Measurements from ENCODE around the gene CNTN5.

The CNTN5 gene

DNA sequence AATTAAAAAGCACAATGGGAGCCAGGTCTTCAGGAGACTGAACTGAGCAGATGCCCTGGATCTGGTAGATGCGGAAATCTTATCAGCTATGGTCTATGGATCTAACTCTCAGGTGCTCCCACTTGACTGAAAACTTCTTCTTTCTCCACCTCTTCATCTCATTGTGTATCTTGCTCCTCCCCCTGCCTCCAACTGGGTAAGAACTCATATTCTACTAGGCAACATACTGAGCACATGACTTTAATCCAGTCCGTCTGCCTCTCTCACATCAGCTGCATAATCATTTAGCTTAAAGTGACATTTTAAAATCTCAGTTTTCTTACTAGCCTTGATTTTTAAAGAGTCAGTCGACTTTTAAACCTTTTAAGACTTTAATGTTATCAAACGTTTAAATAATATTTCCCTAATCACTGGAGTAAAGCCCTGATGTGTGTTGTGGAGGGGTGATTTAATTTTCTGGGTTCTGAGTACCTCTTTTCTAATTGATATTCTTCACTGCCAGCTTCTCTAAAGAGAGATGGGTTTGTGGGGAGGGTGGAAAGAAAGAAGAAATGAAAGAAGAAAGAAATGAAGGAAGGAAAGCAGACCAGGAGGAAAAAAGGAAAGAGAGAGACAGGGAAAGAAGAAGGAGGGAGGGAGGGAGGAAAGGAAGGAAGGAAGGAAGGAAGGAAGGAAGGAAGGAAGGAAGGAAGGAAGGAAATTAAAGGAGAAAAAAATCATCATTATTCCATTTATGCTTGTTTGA is 1073.5 kb downstream of the CNTN5 start:
- DNase-seq (ENCODE audit: low spot score) = no peak

GRCh38 chr11:100095809-100096208 is 1075.1 kb downstream of the CNTN5 start:
- DNase-seq (ENCODE audit: low spot score) = no peak

- no peak for DNase-seq (ENCODE audit: low spot score)
These were observed 1077.8 kb downstream of the CNTN5 start for GRCh38 chr11:100098560-100098959.

DNA sequence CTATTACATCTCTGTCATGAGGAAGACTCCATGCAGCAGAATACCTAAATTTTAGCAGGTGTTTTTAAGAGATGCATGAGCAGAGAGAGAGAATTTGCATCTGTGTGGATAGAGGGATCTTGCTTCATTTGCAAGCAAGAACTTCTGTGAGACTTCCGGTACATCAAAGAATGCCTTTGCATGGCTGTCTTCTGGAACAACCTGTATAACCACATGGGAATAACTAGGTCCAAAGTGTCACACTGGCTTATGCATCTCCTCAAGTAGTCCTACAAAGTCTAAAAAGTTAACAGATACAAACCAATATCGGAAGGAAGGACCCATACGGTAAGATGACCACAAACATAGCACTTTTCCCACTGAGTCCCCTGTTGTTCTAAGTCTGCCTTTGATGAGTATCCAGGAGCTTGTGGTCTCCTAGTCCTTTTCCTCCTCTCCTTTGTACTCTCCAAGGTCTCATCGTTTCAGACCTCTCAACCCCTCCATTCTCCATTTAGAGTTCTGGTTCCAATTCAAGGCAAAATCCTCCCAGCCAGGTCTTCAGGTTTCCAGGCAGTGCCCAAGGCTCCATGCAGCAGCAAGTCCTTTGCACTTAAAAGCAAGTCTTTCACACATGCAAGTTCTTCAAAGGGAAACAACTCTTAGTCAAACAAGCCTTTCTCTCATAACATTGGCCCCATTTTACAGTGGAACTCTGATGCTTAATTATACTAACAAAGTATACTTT is 1084.7 kb downstream of the CNTN5 start:
- DNase-seq (ENCODE audit: low spot score) = no peak

- DNase-seq (ENCODE audit: low spot score) = no peak
These were observed 1085.2 kb downstream of the CNTN5 start for GRCh38 chr11:100105982-100106358.

GRCh38 chr11:100119176-100119575 is 1098.4 kb downstream of the CNTN5 start:
- DNase-seq (ENCODE audit: low spot score) = no peak

- DNase-seq (ENCODE audit: low spot score) = no peak
These were observed 1112.4 kb downstream of the CNTN5 start for GRCh38 chr11:100133114-100133513.

GRCh38 chr11:100141201-100141600 is 1120.5 kb downstream of the CNTN5 start:
- no peak for DNase-seq (ENCODE audit: low spot score)

DNA sequence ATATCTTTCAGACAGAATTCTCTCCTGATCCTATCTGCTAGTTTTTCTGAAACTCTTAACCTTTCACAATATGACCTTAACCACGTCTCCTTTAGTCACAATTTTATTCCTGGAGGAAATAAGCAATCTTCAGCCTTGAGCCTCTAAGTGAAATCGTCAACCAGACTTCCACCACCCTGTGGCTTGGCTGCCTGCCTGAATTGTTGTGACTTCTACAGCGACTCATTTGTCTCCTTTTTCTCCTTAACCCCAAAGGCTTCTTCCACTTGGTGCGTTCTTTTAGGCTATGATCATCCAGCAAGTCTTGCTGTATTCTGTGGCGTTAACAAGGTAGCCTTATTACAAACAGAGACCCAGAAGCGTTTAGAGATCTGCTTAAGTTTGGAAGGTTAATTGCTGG is 1131.2 kb downstream of the CNTN5 start:
- no peak for DNase-seq (ENCODE audit: low spot score)

DNA sequence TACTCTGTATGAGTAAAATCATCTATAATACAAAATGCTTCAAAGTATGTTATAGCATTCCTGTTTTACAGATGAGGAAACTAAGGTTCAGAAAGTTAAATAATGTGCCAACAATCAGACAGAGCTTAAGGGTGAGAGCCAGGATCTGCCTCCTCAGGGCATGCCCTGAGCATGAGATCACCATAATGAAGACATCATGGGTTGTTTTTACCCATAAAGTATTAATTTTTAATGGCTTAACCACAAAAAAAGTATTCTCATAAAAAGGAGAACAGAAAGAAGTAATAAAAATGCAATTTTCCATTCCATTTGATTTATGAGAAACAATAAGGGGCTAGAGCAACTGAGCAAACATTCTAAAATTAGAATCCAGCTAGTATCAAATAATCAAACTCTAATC is 1132.0 kb downstream of the CNTN5 start:
- no peak for DNase-seq (ENCODE audit: low spot score)

GRCh38 chr11:100163471-100163870 is 1142.7 kb downstream of the CNTN5 start:
- no peak for DNase-seq (ENCODE audit: low spot score)

- no peak for DNase-seq (ENCODE audit: low spot score)
These were observed 1154.1 kb downstream of the CNTN5 start for GRCh38 chr11:100174881-100175280.

- no peak for DNase-seq (ENCODE audit: low spot score)
These were observed 1155.7 kb downstream of the CNTN5 start for GRCh38 chr11:100176456-100176855.

DNA sequence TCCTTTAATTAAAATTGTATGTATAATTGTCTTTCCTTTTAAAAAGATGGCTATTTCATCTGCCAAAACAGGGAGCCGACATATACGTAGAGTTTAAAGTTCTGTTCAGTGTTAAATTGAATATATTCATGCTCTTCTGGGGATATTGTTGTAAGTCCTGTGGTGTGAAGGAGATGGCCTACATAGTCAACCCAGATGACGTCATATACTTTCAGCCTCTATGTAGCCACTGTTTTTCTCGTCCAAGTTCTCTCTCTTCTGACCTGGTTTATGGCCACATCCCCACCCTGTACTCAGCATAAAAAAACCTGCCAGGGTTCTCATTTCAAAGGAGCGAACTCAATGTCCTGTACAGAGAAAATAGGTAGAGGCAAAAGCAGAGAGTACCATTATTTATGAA is 1156.9 kb downstream of the CNTN5 start:
- DNase-seq (ENCODE audit: low spot score) = no peak

DNA sequence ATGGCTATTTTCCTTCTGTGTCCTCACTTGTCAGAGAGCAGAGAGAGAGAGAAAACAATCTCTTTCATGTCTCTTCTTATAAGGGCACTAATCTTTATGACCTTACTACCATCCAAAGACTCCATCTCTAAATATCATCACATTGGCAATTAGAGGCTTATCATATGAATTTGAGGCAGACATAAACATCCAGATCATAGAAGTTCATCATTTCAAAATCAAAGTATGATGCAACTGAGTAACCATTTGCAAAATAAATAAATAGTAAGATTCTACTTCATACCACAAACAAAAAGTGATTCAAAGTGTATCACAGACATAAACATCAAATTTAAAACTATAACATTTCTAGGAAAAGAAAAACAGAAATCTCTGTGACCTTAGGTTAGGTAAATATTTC is 1161.6 kb downstream of the CNTN5 start:
- no peak for DNase-seq (ENCODE audit: low spot score)

GRCh38 chr11:100182927-100183326 is 1162.2 kb downstream of the CNTN5 start:
- no peak for DNase-seq (ENCODE audit: low spot score)

DNA sequence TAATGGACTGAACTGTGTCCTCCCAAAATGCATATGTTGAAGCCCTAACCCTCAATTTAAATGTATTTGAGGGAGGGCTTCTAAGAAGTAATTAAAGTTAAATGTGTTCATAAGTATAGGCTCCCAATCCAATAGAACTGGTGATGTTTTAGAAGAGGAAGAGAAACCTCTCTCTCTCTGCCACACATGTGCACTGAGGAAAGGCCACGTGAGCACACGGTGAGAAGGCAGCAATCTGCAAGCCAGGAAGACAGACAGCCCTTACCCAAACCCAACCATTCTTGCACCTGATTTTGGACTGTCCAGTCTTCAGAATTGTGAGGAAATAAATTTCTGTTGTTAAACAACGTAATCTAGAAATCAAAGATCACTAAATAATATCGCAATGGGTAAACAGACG is 1164.8 kb downstream of the CNTN5 start:
- DNase-seq (ENCODE audit: low spot score) = no peak

DNA sequence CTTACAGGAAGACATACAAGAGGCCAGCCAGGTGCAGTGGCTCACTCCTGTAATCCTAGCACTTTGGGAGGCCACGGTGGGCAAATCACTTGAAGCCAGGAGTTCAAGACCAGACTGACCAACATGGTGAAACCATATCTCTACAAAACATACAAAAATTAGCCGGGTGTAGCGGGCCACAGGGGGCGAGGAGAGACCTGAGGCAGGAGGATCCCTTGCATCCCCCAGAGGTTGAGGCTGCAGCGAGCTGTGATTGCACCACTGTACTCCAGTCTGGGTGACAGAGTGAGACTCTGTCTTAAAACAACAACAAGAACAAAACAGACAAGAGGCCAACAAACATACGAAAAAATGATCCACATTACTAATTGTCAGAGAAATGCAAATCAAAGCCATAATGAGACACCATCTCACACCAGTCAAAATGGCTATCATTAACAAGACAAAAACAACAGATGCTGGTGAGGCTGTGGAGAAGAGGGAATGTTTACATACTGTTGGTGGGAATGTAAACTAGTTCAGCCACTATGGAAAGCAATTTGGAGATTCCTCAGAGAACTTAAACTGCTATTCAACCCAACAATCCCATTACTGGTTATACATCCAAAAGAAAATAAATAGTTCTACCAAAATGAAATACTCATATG is 1167.5 kb downstream of the CNTN5 start:
- DNase-seq (ENCODE audit: low spot score) = no peak

DNA sequence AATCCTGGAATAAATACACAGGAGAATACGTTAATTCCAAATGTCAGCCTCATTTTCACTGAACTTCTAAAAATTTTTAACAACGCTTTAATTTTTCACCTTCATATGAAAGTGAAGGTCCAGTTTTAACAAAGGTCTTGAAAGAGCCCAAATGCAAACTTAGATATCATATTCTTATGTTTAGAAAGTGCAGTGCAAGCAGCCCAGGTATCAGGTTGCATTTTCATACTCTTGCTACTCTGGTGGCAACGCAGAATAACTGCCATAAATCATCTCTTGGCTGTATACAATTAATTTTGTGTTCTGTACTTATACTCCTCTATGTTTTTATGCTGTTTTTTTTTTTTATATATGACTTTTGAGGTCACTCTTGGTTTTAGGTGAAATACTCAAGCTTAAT is 1169.6 kb downstream of the CNTN5 start:
- DNase-seq (ENCODE audit: low spot score) = no peak

GRCh38 chr11:100192181-100192580 is 1171.4 kb downstream of the CNTN5 start:
- DNase-seq (ENCODE audit: low spot score) = no peak

GRCh38 chr11:100203789-100204188 is 1183.0 kb downstream of the CNTN5 start:
- no peak for DNase-seq (ENCODE audit: low spot score)

DNA sequence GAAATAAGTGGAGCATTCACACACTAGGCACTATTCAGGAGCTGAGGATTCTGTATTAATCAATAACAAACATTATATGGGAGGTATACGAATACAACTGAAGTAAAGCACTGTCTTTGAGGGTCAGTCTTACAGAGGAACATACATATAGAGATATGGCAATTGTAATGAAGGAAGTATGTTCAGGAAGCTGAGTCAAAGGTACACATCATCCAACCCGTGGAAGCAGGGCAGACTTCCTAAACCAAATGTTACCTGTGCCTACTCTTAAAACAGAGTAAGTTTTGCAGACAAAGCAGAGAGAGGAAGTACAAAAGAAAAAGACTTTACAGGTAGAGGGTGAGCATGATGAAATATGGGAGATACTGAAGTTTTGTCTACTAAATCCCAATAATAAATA is 1185.2 kb downstream of the CNTN5 start:
- DNase-seq (ENCODE audit: low spot score) = no peak

DNA sequence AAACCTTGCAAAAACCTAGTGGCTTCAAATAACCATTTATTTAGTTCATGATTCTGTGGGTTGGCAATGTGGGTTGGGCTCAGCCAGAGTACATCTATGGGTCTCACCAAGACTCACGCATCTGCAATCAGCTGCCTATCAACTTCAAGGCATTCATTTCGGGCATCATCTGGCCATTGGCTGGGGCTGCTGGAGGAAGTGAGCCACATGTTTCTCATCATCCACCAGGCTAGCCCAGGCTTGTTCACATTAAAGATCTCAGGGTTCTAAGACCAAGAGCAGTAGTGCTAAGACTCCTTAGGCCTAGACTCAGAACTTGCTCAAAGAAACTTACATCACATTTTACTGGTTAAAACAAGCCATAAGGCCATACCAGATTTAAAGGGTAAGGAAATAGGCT is 1187.5 kb downstream of the CNTN5 start:
- no peak for DNase-seq (ENCODE audit: low spot score)
